Fibroblast of gingiva (primary cell): ENCODE results near the gene CXCL11.
"Not testable (repeated sequence)": the region's sequence is repeated elsewhere in the genome, so short reads cannot be mapped to it uniquely, and the experiment has no call there.

Experiments
- DNase-seq: peaks from one replicate; pipeline ENCODE4 v3.0.0-alpha.2; 2011; ENCODE audit warnings: low read depth

Gene CXCL11

DNA sequence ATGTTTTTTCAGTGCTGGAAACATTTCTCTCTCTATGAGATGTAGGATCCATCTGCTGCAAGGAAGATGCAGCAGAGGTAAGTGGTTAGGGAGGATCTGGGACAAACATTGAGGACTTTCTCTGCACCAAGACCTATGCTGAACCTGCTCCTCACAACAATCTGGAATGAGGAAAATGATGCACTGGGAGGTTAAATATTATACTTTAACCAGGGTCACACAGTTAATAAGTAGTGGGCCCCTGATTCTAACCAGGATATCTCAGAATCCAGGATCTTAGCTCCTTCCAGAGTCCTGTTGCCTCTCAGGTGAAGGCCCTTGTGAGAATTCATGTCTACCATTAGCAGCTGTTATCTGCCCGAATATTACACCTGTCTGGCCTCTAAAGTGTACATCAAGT is 35.6 kb downstream of the CXCL11 start:
- no peak for DNase-seq

DNA sequence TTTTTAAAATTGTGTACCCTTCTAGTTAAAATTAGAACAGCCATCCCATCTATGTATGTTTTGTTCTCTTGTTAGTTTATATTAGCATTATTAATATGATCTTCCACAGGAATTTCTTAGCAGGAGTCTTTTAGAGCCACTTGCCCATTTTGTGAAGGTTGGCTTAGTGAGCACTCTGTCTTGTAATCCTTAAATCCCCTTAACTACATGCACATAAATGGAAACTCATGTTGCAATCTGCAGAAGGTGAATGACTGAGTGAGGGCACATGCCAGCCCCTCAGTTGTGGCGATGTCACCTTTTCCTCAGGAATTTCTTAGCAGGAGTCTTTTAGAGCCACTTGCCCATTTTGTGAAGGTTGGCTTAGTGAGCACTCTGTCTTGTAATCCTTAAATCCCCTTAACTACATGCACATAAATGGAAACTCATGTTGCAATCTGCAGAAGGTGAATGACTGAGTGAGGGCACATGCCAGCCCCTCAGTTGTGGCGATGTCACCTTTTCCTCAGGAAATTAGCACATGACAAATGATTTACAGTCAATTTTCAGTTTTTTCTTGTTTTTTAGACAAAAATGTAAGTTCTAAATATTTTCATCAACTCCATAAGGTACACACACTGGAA is 37.2 kb downstream of the CXCL11 start:
- DNase-seq: not testable (repeated sequence)

DNA sequence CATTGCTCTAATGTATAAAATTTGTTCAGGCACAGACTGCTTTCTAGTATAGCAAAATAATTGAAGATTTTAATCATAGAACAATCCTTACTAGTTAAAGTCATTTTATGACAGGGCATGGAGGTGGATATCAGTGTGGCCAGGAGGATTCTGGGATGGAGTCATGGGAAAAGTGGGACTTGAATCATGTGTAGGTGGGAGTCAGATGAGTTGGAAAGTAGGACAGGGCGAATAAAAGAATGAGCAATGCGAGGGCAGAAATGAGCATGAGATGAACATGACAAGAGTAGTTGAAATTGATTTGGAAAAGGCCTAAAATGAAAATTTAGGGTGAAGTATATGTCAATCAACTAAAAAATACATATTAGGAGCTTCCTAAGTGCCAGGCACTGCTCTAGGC is 37.9 kb downstream of the CXCL11 start:
- no peak for DNase-seq

DNA sequence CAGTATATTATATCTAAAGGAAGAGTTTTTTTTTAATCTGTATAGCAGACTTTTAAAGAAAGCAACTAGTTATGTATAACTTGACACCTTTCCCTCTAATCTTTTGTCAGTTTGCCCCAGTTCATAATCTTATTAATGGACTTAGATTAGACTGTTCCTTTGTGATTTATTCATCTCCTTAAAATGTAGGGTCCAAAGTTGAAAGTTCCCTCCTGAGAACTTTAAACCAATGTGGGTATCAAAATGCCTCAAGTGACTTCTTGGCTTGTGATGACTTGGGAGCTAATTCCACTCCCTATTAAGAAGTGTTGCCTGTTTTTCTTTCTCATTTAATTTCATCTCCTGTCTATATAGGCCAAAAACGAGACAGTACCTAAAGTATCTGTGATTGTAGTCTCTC is 38.8 kb downstream of the CXCL11 start:
- no peak for DNase-seq

DNA sequence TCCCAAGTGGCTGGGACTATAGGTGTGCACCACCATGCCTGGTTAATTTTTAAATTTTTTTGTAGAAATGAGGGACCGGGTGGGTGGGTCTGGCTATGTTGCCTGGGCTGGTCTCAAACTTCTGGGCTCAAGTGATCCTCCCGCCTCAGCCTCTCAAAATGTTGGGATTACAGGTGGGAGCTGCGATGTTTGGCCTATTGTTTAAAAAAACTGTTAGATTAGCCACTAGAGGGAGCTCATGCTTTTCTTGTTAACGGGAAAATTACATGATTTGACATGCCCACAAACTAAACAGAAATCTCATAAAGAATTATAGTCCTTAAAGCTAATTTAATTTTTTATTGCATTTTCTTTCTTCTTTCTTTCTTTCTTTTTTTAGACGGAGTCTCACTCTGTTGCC is 40.1 kb downstream of the CXCL11 start:
- DNase-seq: peak; percentile 36

DNA sequence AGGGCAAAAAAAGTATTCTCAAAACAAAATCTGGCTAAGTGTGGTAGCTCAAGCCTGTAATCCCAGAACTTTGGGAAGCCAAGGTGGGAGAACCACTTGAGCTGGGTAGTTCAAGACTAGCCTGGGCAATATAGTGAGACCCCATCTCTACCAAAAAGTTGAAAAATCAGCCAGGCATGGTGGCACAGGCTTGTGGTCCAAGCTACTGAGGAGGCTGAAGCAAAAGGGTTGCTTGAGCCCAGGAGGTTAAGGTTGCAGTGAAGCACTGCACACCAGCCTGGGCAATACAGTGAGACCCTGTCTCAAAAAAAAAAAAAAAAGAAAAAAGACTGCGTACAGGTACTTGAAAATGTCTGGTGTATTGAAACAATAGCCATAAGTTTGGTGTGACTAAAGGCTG is 43.4 kb downstream of the CXCL11 start:
- no peak for DNase-seq

DNA sequence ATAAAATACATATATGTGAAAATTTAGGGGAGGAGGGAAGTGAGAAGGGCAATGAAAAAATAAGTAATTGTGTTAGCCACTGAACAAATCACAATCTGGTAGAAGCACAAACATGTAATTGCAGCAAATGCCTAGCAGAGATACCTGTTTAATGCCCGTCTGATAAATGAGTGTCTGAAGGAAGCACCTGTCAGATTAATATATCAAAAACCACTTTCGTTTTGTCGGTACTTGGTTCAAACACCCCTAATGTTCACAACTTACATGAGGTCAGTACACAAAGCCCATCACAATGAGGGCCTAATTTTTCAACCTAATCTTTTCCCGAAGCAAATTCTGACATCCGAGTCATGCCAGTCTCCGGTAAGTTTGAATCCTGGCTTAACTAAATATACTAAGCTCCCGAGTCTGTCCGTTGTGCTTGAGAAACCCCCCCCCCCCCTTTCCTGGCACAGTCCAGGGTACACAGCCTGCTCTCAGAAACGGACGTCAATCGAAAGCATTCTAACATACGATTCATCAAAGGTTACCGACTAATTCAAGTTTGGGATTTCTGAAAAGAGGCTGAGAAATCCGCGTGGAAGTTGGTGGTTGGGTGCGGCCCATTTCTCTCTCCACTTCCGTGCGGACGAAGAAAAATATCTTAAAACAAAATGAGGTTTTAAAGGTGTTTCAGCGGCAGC is 45.9 kb downstream of the CXCL11 start:
- no peak for DNase-seq

DNA sequence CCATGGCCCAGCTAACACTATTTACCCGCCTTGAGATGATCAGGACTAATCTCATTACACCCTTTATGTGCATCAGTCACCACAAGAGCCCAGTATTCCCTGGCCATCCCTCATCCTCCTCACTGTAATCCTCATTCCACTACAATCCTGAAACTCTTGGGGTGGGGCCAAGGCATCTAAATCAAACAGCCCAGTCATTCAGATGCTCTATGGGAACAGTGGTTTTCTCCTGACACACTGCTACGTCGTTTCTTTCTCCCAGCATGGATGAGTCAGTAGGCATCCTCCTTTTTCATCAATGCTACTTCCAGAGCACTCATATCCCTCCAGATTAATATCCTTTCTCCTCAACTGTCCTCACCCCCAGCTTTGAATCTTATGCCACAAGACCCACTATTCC is 50.8 kb downstream of the CXCL11 start:
- peak; percentile 40 for DNase-seq
